GM12878 (cell line): ENCODE measurements around the gene SORCS1.

Experiments
- ASH2L ChIP-seq: fragments of 300-600, 200-600 bp; sonication (generic); IDR thresholded peaks from 2 replicates; pipeline ENCODE4 v1.6.1; 2017; ENCODE audit warnings: low read depth, mild to moderate bottlenecking, borderline replicate concordance
- CHD1 ChIP-seq: IDR thresholded peaks from 2 replicates; pipeline ENCODE4 v1.6.1; 2012; ENCODE audit warnings: low read depth, low read length, improper control_type of control experiment
- E2F4 ChIP-seq: IDR thresholded peaks from 2 replicates; pipeline ENCODE4 v1.6.1; 2012; ENCODE audit warnings: low read depth, low read length, improper control_type of control experiment
- ESRRA ChIP-seq: IDR thresholded peaks from 2 replicates; pipeline ENCODE4 v1.6.1; 2012; ENCODE audit warnings: mild to moderate bottlenecking, low read length, improper control_type of control experiment
- EZH2 ChIP-seq: IDR thresholded peaks from 2 replicates; pipeline ENCODE4 v1.6.1; 2012; ENCODE audit warnings: low read depth, mild to moderate bottlenecking, control low read depth, inconsistent platforms, low read length, borderline replicate concordance; ENCODE audit not compliant: control insufficient read depth
- GABPA ChIP-seq: IDR thresholded peaks from 2 replicates; pipeline ENCODE4 v1.6.1; 2014; ENCODE audit warnings: antibody characterized with exemption, low read depth, mild to moderate bottlenecking, inconsistent platforms
- HDAC6 ChIP-seq: fragments of 200-600 bp; sonication (generic); IDR thresholded peaks from one replicate; pipeline ENCODE4 v1.8.0; 2017; ENCODE audit warnings: antibody characterized with exemption; ENCODE audit not compliant: unreplicated experiment
- IKZF1 ChIP-seq: fragments of 450-650 bp; conservative IDR thresholded peaks from 2 replicates; pipeline ENCODE4 v1.6.1; 2017; ENCODE audit warnings: antibody characterized with exemption, mild to moderate bottlenecking
- POLR2A ChIP-seq: IDR thresholded peaks from 2 replicates; pipeline ENCODE4 v1.6.1; 2011; ENCODE audit warnings: low read depth, mild to moderate bottlenecking, low read length
- RAD21 ChIP-seq: IDR thresholded peaks from 2 replicates; pipeline ENCODE4 v1.6.1; 2011; ENCODE audit warnings: mild to moderate bottlenecking, low read depth, low read length, moderate library complexity; ENCODE audit not compliant: insufficient read depth
- RCOR1 ChIP-seq: conservative IDR thresholded peaks from 2 replicates; pipeline ENCODE4 v1.6.1; 2012; ENCODE audit warnings: low read depth, low read length, improper control_type of control experiment
- SUZ12 ChIP-seq: fragments of 200-600 bp; sonication (generic); IDR thresholded peaks from one replicate; pipeline ENCODE4 v1.6.1; 2018; ENCODE audit warnings: antibody characterized with exemption, mild to moderate bottlenecking; ENCODE audit not compliant: unreplicated experiment
- ZBTB4 ChIP-seq: fragments of 450-650 bp; formaldehyde crosslinking; IDR thresholded peaks from 2 replicates; pipeline ENCODE4 v1.4.0; 2022; ENCODE audit warnings: mild to moderate bottlenecking, moderate library complexity
- TF ChIP-seq, protein P1 (sequence below), 3 experiments: IDR thresholded peaks in 2 of 3; conservative IDR thresholded peaks in 1 of 3; 2 replicates each; pipeline ENCODE4 v1.5.1; 2011; ENCODE audit warnings: low read depth in 3 of 3, low read length in 3 of 3, mild to moderate bottlenecking in 3 of 3, control low read depth in 2 of 3, moderate library complexity in 2 of 3, inconsistent platforms in 1 of 3, mixed read lengths in 1 of 3; ENCODE audit not compliant: control insufficient read depth in 2 of 3, insufficient read depth in 1 of 3; ENCODE audit errors: extremely low read depth in 1 of 3

- TF ChIP-seq ESRRA (no peak), EZH2 (no peak), SUZ12 (no peak), POLR2A (no peak), E2F4 (no peak), IKZF1 (no peak), RAD21 (no peak), ZBTB4 (no peak), HDAC6 (no peak), GABPA (no peak), ASH2L (no peak), RCOR1 (no peak), CHD1 (no peak)
- TF ChIP-seq, protein P1, sequence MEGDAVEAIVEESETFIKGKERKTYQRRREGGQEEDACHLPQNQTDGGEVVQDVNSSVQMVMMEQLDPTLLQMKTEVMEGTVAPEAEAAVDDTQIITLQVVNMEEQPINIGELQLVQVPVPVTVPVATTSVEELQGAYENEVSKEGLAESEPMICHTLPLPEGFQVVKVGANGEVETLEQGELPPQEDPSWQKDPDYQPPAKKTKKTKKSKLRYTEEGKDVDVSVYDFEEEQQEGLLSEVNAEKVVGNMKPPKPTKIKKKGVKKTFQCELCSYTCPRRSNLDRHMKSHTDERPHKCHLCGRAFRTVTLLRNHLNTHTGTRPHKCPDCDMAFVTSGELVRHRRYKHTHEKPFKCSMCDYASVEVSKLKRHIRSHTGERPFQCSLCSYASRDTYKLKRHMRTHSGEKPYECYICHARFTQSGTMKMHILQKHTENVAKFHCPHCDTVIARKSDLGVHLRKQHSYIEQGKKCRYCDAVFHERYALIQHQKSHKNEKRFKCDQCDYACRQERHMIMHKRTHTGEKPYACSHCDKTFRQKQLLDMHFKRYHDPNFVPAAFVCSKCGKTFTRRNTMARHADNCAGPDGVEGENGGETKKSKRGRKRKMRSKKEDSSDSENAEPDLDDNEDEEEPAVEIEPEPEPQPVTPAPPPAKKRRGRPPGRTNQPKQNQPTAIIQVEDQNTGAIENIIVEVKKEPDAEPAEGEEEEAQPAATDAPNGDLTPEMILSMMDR (IDR thresholded peaks at IDR 0.05 in 2 of 3, conservative IDR thresholded peaks at IDR 0.05 in 1 of 3; ENCODE audit: control insufficient read depth in 2 of 3, extremely low read depth in 1 of 3, insufficient read depth in 1 of 3, low read depth in 3 of 3, low read length in 3 of 3): no peak
Observed at GRCh38 chr10:106680061-106680460, 484.4 kb downstream of the SORCS1 start.
